Lower lobe of right lung (tissue), 2 donors: ENCODE measurements around the gene CHCHD10. TPM values are rescaled to one million over a fixed set of nuclear protein-coding genes. Genes with fewer than 3 reads are reported as not detected.

ENCODE experiments used
- ATAC-seq, 2 donors: fragments of 200-7000 bp; cut with Tn5 transposase; one replicate each; pipeline ENCODE4 v1.9.1; 2020 to 2022; ENCODE audit warnings: mild to moderate bottlenecking in 2 of 2, moderate library complexity in 2 of 2
- DNase-seq: peaks from one replicate; pipeline ENCODE4 v3.0.0-alpha.2; 2020
- H3K27ac ChIP-seq: fragments of 200-600 bp; one replicate; pipeline ENCODE4 v1.8.0; 2022
- H3K27me3 ChIP-seq: fragments of 200-600 bp; one replicate; pipeline ENCODE4 v1.8.0; 2022; ENCODE audit warnings: low read depth
- H3K36me3 ChIP-seq: fragments of 200-600 bp; one replicate; pipeline ENCODE4 v1.8.0; 2022; ENCODE audit warnings: mild to moderate bottlenecking
- H3K4me1 ChIP-seq: fragments of 200-600 bp; one replicate; pipeline ENCODE4 v1.8.0; 2022
- H3K4me3 ChIP-seq: fragments of 200-600 bp; one replicate; pipeline ENCODE4 v1.8.0; 2022; ENCODE audit warnings: mild to moderate bottlenecking
- H3K9me3 ChIP-seq: fragments of 200-600 bp; one replicate; pipeline ENCODE4 v1.8.0; 2022
- intact Hi-C: fragments of 100-400 bp; cut with DNase I; formaldehyde crosslinking; loops from one replicate; pipeline ENCODE4 v1.11.0; 2022
- total RNA-seq: library from RNA; stranded (reverse); fragmentation: NEBNext Ultra II Directional; extraction: Animal tissue kit (Norgen Biotek cat#: 25700); gene quantifications from one replicate; pipeline ENCODE4 v1.2.1, GENCODE V29; 2021
- TF ChIP-seq, protein P1 (sequence below): fragments of 200-600 bp; IDR thresholded peaks from one replicate; pipeline ENCODE4 v1.8.0; 2022; ENCODE audit warnings: antibody characterized with exemption, mild to moderate bottlenecking
- donor health status: DM: no; HTN: yes; CAD: no; lungs with severe emphysema.

Gene CHCHD10
- total RNA-seq, 1 donor from 2014 or later = 114 TPM

DNA sequence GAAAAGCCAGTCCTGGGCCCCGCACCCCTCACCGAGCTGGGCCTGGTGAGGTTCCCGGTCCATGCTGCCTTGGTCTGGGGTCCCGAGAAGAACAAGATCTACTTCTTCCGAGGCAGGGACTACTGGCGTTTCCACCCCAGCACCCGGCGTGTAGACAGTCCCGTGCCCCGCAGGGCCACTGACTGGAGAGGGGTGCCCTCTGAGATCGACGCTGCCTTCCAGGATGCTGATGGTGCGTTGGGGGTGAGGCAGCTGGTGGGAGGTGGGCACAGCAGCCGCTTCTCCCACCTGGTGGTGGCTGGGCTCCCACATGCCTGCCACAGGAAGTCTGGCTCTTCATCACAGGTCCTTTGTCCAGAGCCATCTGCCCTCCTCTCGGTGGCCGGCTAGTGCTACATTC is 14.5 kb upstream of the CHCHD10 start:
- no peak for DNase-seq
- intact Hi-C loops = no loop called here
- Histone ChIP-seq H3K27me3 (no peaks in the 10 kb centered on the region), H3K9me3 (no peaks in the 10 kb centered on the region), H3K27ac (no peak overlapping the region), H3K4me3 (no peak overlapping the region), H3K36me3 (no peaks in the 10 kb centered on the region), H3K4me1 (peaks cover 7% of the 10 kb centered on the region)
- ATAC-seq = no peak
- TF ChIP-seq, protein P1, sequence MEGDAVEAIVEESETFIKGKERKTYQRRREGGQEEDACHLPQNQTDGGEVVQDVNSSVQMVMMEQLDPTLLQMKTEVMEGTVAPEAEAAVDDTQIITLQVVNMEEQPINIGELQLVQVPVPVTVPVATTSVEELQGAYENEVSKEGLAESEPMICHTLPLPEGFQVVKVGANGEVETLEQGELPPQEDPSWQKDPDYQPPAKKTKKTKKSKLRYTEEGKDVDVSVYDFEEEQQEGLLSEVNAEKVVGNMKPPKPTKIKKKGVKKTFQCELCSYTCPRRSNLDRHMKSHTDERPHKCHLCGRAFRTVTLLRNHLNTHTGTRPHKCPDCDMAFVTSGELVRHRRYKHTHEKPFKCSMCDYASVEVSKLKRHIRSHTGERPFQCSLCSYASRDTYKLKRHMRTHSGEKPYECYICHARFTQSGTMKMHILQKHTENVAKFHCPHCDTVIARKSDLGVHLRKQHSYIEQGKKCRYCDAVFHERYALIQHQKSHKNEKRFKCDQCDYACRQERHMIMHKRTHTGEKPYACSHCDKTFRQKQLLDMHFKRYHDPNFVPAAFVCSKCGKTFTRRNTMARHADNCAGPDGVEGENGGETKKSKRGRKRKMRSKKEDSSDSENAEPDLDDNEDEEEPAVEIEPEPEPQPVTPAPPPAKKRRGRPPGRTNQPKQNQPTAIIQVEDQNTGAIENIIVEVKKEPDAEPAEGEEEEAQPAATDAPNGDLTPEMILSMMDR = no peak

DNA sequence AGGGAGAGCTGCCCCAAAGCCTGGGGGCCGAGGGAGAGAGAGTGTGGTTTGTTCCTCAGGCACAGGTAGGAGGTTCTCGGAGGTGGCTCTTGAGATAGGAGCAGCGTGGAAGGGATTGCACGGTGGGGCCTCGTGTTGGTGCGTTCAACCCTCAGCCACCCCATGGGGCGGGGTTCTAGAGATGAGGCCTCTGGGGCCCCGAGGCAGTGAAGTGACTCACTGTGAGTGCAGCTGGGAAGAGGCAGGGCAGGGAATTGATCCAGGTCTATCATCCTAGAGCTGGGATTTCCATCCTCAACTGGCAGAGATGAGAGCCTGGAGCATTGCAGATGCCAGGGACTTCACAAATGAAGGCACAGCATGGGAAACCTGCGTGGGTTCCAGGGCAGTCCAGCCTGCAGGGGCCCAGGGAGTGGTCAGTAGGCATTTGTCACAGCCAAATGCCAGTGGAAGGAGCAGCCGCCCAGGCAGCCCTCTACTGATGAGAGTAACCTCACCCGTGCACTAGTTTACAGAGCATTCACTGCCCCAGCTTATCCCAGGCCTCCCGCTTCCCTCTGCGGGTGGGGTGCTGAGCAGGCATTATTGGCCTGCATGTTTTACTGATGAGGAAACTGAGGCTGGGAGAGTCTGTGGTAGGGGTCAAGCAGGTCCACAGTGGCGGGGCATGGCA is 13.9 kb upstream of the CHCHD10 start:
- Histone ChIP-seq H3K36me3 (no peaks in the 10 kb centered on the region), H3K27me3 (no peaks in the 10 kb centered on the region), H3K27ac (no peak overlapping the region), H3K4me1 (peaks cover 7% of the 10 kb centered on the region), H3K4me3 (no peak overlapping the region), H3K9me3 (no peaks in the 10 kb centered on the region)
- ATAC-seq = no peak
- TF ChIP-seq, protein P1 = no peak
- DNase-seq = no peak
- intact Hi-C loops = no loop called here

DNA sequence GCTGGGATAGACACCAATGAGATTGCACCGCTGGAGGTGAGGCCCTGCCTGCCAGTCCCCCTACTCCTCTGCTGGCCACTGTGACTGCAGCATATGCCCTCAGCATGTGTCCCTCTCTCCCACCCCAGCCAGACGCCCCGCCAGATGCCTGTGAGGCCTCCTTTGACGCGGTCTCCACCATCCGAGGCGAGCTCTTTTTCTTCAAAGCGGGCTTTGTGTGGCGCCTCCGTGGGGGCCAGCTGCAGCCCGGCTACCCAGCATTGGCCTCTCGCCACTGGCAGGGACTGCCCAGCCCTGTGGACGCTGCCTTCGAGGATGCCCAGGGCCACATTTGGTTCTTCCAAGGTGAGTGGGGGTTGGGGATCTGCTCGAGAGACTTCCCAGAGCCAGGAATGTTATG is 13.3 kb upstream of the CHCHD10 start:
- intact Hi-C loops = no loop called here
- TF ChIP-seq, protein P1 = no peak
- no peak overlapping the region for H3K4me3 ChIP-seq
- no peak for DNase-seq
- peaks cover under 1% of the 10 kb centered on the region for H3K4me1 ChIP-seq
- no peaks in the 10 kb centered on the region for H3K27me3 ChIP-seq
- no peak for ATAC-seq
- no peak overlapping the region for H3K27ac ChIP-seq
- H3K36me3 ChIP-seq = no peaks in the 10 kb centered on the region
- no peaks in the 10 kb centered on the region for H3K9me3 ChIP-seq

DNA sequence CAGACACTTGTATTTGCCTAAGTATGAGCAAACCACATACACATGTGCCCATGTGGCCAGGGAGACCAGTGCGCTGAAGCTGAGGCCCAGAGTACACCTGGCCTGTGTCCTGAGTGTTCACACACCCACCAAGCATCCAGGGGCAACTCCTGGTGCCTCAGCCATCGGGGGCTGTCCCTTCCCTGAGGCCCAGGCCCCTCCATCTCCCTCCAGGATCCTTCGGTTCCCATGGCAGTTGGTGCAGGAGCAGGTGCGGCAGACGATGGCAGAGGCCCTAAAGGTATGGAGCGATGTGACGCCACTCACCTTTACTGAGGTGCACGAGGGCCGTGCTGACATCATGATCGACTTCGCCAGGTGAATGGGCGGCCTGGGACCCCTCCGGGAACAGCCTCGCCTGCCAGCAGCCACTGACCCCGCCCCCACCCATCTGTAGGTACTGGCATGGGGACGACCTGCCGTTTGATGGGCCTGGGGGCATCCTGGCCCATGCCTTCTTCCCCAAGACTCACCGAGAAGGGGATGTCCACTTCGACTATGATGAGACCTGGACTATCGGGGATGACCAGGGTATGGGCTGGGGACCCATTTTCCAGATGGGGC is 12.5 kb upstream of the CHCHD10 start:
- no peak for ATAC-seq
- Histone ChIP-seq H3K4me3 (no peak overlapping the region), H3K9me3 (no peaks in the 10 kb centered on the region), H3K36me3 (no peaks in the 10 kb centered on the region), H3K27me3 (no peaks in the 10 kb centered on the region), H3K27ac (no peak overlapping the region), H3K4me1 (no peaks in the 10 kb centered on the region)
- intact Hi-C loops = no loop called here
- TF ChIP-seq, protein P1 = no peak
- DNase-seq = no peak

DNA sequence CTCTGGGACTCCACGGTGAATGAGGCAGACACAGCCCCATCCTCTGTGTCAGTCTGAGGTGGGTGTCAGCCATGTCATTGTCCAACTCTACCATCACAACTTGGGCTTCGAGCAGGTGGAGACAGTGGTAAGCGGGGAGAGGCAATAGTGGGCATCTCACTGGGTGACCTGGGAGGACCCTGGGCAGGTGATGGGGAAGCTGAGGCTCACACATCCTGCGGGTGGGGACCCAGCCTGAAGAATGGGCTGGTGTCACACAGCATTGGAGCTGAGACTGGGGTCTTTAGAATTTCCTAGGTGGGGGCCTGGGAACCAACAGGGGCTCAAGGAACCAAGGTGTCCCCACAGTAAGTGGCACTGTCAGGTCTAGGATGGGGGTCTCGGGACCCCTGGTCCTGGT is 12.0 kb upstream of the CHCHD10 start:
- Histone ChIP-seq H3K27me3 (no peaks in the 10 kb centered on the region), H3K4me1 (peaks cover 5% of the 10 kb centered on the region), H3K36me3 (no peaks in the 10 kb centered on the region), H3K9me3 (no peaks in the 10 kb centered on the region), H3K4me3 (no peak overlapping the region), H3K27ac (no peak overlapping the region)
- intact Hi-C loops = no loop called here
- DNase-seq (no peak), ATAC-seq (no peak)
- TF ChIP-seq, protein P1 = no peak
